Measurements from ENCODE around the gene SMARCA1.

Gene SMARCA1

DNA sequence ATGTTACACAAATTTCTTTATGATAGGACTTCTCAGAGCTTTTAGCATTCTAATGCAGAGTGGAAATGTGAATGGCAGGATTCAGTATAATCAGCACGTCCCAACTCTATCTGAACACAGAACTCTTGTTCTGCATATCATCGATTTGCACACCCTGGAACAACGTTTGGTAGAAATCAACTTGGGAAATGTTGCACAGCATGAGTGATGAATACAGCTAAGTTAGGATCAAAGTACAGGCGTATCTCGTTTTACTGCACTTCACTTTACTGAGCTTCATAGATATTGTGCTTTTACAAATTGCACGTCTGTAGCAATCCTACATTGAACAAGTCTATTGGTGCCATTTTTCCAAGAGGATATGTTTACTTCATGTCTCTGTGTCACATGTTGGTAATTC is 70.8 kb downstream of the SMARCA1 start:
- DNase-seq, result no peak

- no peak for DNase-seq
Observed at GRCh38 chrX:129450123-129450522, 73.2 kb downstream of the SMARCA1 start.

DNA sequence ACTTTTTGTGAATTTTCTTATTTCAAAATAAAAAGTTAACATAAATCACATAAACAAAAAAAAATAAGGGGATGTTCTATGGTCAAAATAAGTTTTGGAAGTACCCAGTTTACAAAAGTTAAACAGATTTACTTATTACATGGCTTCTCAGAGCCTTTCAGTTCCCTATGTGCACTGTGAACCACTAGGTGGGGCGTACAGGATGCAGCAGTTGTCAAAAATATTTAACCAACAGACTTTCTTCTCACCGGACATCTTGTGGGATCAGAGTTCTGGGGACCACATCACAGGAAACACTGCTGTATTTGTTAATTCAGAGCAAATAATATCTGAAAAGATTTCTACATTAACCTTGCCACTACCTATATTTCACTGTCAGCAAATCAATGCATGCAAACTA is 74.1 kb downstream of the SMARCA1 start:
- DNase-seq, result no peak

- no peak for DNase-seq
Observed at GRCh38 chrX:129445436-129445835, 77.9 kb downstream of the SMARCA1 start.

GRCh38 chrX:129433945-129434344 is 89.3 kb downstream of the SMARCA1 start:
- no peak for DNase-seq

- DNase-seq, result no peak
Observed at GRCh38 chrX:129433461-129433860, 89.8 kb downstream of the SMARCA1 start.

GRCh38 chrX:129427267-129427666 is 96.0 kb downstream of the SMARCA1 start:
- no peak for DNase-seq

DNA sequence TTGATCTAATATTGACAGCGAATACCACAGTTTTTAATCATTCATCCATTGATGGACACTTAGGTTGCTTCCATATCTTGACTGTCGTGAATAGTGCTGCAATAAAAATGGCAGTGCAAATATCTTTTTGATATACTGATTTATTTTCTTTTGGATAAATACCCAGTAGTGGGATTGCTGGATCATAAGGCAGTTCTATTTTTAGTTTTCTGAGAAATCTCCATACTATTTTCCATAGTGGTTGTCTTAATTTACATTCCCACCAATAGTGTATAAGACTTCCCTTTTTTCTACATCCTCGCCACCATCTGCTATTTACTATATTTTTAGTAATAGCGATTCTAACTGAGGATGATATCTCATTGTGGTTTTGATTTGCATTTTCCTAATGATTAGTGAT is 100.1 kb downstream of the SMARCA1 start:
- DNase-seq, result no peak

- DNase-seq, result no peak
Observed at GRCh38 chrX:129404670-129405008, 118.7 kb downstream of the SMARCA1 start.

- no peak for DNase-seq
Observed at GRCh38 chrX:129403974-129404669, 119.2 kb downstream of the SMARCA1 start.

Data from COR-L47 (cell line).